ENCODE results near the gene NEK6.

DNA sequence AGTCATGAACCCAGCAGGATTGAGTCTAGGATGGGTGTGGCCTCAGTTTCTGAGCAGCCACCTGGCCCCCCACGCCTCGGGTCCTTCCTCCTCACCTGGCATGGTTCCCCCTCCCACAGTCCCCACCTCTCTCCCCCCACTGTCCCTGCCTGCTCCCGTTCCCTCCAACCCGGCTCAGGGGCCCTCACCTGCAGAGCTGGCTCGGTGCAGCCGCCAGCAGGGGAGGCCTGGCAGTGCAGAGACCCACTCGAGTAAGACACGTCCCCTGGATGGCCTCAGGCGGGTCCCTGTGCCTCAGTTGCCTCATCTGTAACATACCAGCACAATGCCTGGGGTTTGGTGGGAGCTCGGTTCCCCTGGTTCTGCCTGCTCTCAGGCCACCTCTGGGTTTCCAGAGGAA, 66.2 kb downstream of the NEK6 start:
- TF ChIP-seq, protein P1, sequence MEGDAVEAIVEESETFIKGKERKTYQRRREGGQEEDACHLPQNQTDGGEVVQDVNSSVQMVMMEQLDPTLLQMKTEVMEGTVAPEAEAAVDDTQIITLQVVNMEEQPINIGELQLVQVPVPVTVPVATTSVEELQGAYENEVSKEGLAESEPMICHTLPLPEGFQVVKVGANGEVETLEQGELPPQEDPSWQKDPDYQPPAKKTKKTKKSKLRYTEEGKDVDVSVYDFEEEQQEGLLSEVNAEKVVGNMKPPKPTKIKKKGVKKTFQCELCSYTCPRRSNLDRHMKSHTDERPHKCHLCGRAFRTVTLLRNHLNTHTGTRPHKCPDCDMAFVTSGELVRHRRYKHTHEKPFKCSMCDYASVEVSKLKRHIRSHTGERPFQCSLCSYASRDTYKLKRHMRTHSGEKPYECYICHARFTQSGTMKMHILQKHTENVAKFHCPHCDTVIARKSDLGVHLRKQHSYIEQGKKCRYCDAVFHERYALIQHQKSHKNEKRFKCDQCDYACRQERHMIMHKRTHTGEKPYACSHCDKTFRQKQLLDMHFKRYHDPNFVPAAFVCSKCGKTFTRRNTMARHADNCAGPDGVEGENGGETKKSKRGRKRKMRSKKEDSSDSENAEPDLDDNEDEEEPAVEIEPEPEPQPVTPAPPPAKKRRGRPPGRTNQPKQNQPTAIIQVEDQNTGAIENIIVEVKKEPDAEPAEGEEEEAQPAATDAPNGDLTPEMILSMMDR (IDR thresholded peaks at IDR 0.05) = no peak
- no peak for TF ChIP-seq POLR2A (IDR thresholded peaks at IDR 0.05)

Measured in tibial nerve (tissue), 3 donors.